HUES64 (cell line): ENCODE measurements around the gene NTRK1.

ENCODE experiments used
- H3K27ac ChIP-seq: 2 replicates; pipeline ENCODE4 v1.7.0; 2013; ENCODE audit warnings: low read depth, low read length, inconsistent platforms
- H3K27me3 ChIP-seq: 2 replicates; pipeline ENCODE4 v1.6.1; 2013; ENCODE audit warnings: mild to moderate bottlenecking, low read length; ENCODE audit not compliant: insufficient read depth
- H3K36me3 ChIP-seq: 2 replicates; pipeline ENCODE4 v1.6.1; 2013; ENCODE audit warnings: mild to moderate bottlenecking, low read length; ENCODE audit not compliant: insufficient read depth
- H3K4me1 ChIP-seq: 2 replicates; pipeline ENCODE4 v1.6.1; 2013; ENCODE audit warnings: mild to moderate bottlenecking, low read length, moderate library complexity; ENCODE audit not compliant: insufficient read depth
- H3K4me3 ChIP-seq: 2 replicates; pipeline ENCODE4 v1.5.1; 2013; ENCODE audit warnings: mild to moderate bottlenecking, low read length, moderate library complexity
- H3K9ac ChIP-seq: 2 replicates; pipeline ENCODE4 v1.6.1; 2013; ENCODE audit warnings: mild to moderate bottlenecking, low read depth, low read length
- H3K9me3 ChIP-seq: 2 replicates; pipeline ENCODE4 v1.6.1; 2013; ENCODE audit warnings: low read depth, low read length; ENCODE audit not compliant: insufficient read depth
- WGBS: fragments of 150-250, 120-280 bp; methylation state at CpG from one replicate; pipeline ENCODE4 v1.1.7; 2013; ENCODE audit warnings: missing lambda C conversion rate; 5-methylcytosine and 5-hydroxymethylcytosine counted together

Gene NTRK1

DNA sequence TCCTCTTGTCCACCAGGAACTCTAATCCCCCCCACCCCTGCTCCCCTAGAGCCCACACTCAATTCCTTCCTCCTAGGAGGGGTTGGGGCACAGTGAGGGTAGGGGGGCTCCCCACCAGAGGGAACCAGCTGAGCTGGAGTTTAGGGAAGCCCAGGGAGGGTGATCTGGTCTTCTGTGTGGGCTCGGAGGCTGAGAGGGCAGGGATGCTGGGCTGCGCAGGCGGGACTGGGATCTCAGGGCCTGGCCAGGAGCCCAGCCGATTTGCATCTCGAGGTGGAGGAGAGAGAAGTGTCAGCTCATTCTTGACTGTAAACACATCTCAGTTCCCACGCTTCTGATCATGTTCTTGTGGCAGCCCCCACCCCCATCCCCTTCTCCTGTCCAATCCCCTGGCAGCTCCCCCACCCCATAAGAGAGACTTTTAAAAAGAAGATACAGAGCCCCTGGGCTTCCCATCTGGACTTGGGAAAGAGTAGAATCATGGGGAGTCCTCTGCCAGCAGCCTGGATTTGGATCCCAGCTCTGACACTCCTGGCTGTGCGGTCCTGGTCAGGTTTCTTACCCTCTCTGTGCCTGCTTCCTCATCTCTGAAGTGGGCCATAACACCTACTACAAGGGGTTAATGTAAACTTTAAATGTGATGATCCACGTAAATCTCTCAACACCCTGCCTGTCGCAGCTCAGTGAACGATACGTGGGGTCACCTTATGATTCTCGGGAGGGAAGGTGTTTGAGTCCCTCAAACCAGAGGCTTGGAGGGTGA lies 39.5 kb downstream of the NTRK1 start:
- WGBS, result 71% methylated on average over 12 of the region's 12 CpGs
- Histone ChIP-seq H3K4me3 (no peak overlapping the region), H3K36me3 (no peaks in the 10 kb centered on the region), H3K4me1 (peaks cover 12% of the 10 kb centered on the region; the same call in 1 of the 2 replicates), H3K9me3 (no peaks in the 10 kb centered on the region), H3K27me3 (peaks cover 1% of the 10 kb centered on the region; the same call in 1 of the 2 replicates), H3K9ac (no peak overlapping the region), H3K27ac (no peak overlapping the region)

DNA sequence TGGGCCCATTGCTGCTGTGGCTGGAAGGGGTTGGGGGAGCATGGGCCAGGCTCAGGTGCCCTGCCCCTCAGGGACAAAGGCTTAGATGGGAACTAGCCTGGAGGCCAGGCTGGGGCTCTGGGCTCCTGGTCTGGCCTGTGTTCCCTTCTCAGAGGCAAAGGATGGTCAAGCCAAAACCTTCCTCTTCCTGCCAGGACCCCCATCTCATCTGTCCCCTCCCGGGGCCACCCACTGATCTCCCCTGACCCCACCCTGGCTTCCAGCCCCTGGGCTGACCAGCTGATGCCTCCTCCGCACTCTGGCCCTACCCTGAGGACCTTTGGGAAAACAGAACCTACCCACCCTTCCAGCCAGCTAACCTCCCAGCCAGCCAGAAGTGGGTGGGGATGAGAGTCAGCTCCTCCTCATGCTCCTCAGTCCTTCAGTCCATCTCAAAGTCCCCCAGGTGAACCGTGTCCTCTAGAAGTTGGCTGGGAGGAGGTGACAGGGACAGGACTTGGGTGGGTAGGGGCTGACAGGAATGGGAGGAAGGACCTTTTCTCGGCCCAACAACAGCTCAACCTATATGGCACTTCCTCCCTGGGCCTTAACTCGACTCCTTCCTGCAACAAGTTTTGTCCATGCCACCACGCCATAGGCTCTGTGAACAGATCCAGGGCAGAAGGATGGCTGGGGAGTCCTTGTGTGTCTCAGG lies 40.4 kb downstream of the NTRK1 start:
- Histone ChIP-seq H3K4me3 (no peak overlapping the region), H3K27me3 (no peaks in the 10 kb centered on the region; the same call in 1 of the 2 replicates), H3K4me1 (peaks cover 12% of the 10 kb centered on the region; the same call in 1 of the 2 replicates), H3K9me3 (no peaks in the 10 kb centered on the region), H3K27ac (no peak overlapping the region), H3K9ac (no peak overlapping the region), H3K36me3 (no peaks in the 10 kb centered on the region)
- WGBS, result 74% methylated on average over 5 of the region's 6 CpGs

DNA sequence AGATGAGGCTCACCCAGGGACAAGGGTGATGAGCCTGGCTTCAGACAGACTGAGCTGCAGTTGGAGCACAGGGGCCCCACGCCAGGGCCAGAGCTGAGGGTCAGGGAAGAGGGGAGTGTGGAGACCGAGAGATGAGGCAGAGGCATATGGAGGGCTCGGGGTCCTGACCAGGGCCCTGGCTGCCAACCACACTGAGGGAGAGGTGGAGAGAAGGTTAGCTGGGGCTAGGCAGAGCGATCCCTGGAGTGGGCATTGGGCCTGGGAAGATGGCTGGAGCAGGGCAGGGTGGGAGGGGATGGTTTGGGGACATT lies 40.9 kb downstream of the NTRK1 start:
- H3K36me3 ChIP-seq, result no peaks in the 10 kb centered on the region
- H3K9ac ChIP-seq, result no peak overlapping the region
- H3K27me3 ChIP-seq, result no peaks in the 10 kb centered on the region; the same call in 1 of the 2 replicates
- H3K9me3 ChIP-seq, result no peaks in the 10 kb centered on the region
- H3K4me1 ChIP-seq, result peaks cover 12% of the 10 kb centered on the region; the same call in 1 of the 2 replicates
- no peak overlapping the region for H3K27ac ChIP-seq
- H3K4me3 ChIP-seq, result no peak overlapping the region
- 89% methylated on average over 4 of the region's 4 CpGs for WGBS

DNA sequence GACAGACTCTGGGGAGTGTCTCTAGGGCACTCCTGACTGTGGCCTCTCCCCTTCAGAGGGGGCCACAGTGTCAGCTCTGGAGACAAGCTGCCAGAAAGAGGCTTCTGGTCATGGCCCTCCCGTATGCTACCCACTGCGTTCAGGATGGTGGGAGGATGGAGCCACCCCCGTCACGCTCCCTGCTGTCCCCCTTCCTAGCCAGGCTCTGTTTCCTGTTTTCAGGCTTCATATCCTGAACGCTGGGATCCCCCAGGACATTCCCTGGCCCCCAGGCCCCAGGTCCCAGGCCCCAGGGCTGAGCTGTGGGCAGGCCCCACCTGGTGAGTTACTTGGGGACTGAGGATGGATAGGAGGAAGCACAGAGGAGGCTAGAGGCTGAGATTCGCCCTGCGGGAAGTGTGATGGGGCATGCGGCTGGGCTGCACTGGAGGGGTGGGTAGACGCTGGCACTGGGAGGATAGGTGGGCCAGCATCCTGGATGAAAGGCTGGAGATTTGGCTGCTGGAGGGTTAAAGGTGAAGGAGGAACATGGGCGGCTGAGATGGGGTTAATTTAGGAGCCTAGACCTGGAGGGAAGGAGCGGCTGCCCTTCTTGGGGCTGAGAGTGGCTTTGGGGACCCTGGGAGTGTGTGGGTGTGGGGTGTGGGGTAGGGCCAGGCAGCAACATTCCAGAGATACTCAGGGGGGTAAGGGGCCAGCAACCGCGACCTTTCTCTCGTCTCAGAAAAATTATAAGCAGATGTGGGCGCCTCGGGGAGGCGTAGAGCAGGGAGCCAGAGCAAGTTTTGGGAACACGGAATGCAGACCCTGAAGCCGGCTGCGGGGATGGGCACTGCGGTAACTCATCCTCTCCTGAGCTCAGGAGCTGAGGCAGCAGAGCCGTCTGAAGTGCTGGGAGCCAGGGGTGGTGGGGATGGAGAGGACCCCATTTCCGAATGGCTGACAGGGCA lies 41.6 kb downstream of the NTRK1 start:
- Histone ChIP-seq H3K27ac (no peak overlapping the region), H3K4me1 (peaks cover 6% of the 10 kb centered on the region; the same call in 1 of the 2 replicates), H3K4me3 (no peak overlapping the region), H3K9ac (no peak overlapping the region), H3K27me3 (no peaks in the 10 kb centered on the region; the same call in 1 of the 2 replicates), H3K9me3 (no peaks in the 10 kb centered on the region), H3K36me3 (no peaks in the 10 kb centered on the region)
- WGBS, result 84% methylated on average over 22 of the region's 23 CpGs

DNA sequence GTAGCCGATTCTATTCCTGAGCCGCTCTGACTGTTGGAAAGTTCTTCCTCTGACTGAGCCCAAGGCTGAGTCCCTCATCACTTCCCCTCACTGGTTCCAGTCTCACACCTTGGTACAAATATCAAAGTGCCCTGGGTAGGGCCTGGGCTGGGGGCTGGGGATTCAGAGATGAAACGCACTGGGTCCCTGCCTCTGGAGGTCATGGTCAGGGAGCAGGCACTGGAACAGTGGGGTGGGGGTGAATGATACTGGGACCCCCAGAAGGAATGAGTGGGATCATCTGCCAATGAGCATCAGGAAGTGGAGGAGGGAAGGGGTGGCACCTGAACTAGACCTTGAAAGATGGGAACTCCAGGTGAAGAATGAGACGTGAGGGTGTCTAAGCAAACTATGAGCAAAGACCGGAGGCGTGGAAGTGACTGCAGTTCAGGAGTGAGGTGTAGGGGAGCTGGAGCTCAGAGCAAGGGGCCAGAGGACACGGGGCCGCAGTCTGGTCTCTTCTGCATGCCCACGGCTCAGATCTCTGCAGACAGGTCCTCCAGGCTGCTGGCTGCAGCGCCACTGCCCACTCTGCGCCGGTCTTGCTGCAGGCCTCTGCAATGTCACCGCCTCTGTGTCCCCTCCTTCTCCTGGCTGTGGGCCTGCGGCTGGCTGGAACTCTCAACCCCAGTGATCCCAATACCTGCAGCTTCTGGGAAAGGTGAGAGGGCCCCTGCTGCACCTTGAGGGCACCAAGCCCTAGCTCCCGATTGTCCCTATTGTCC lies 42.8 kb downstream of the NTRK1 start:
- Histone ChIP-seq H3K9ac (no peak overlapping the region), H3K27ac (no peak overlapping the region), H3K4me3 (no peak overlapping the region), H3K27me3 (no peaks in the 10 kb centered on the region), H3K9me3 (no peaks in the 10 kb centered on the region), H3K36me3 (no peaks in the 10 kb centered on the region), H3K4me1 (no peaks in the 10 kb centered on the region)
- WGBS, result 88% methylated on average over 15 of the region's 15 CpGs

DNA sequence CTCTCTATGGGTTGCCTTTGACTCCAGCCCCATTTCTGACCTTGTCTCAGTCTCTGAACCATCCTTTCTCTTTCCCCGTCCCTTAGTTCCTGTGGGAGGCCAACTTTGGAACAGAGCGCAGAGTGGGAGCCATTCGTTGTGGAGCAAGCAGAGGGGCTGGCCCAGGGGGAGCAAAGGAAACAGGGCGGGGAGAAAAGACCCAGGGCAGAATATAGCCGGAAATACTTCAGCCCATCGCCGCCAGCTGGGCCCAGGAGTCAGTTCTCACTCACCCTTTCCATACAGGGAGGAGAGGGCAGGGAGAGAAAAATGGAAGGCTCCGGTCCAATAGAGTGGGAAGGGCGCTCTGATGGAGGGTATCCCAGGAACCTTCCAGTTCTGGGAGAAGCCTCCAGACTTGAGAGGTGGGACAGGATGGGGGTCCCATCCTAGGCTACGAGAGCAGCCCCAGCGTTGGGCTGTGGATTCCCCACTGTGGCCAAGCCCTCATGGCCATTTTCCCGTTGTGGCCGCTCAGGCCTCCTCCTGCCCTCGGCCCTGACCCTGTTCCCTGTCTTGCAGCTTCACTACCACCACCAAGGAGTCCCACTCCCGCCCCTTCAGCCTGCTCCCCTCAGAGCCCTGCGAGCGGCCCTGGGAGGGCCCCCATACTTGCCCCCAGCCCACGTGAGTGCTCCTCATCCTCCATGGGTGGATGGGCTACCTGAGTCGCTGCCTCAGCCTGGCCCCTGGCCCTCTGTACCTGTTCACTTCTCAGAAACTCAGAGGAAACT lies 43.7 kb downstream of the NTRK1 start:
- no peak overlapping the region for H3K4me3 ChIP-seq
- 0 out of 2 replicates have a peak overlapping the region, but pooled peaks have one; percentile 7 for H3K9ac ChIP-seq
- no peaks in the 10 kb centered on the region for H3K27me3 ChIP-seq
- H3K4me1 ChIP-seq, result no peaks in the 10 kb centered on the region
- H3K9me3 ChIP-seq, result no peaks in the 10 kb centered on the region
- no peak overlapping the region for H3K27ac ChIP-seq
- WGBS, result 90% methylated on average over 16 of the region's 19 CpGs
- H3K36me3 ChIP-seq, result no peaks in the 10 kb centered on the region

DNA sequence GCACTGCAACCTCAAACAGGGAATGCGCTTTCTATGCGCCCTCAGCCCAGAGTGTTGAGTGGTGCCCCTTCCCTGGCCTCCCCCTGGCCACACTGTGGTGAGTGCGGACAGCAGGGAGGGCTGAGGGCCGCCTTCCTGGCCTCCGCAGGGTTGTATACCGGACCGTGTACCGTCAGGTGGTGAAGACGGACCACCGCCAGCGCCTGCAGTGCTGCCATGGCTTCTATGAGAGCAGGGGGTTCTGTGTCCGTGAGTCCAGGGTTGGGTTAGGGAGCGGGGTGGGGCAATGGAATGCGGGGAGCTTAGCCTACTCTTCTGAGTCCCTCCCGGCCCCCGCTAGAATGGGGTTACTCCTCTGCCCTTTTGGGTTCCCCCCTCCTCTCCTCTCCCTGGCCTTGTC lies 44.5 kb downstream of the NTRK1 start:
- Histone ChIP-seq H3K9me3 (no peaks in the 10 kb centered on the region), H3K4me1 (no peaks in the 10 kb centered on the region), H3K36me3 (no peaks in the 10 kb centered on the region), H3K27ac (no peak overlapping the region), H3K27me3 (no peaks in the 10 kb centered on the region), H3K4me3 (no peak overlapping the region), H3K9ac (no peak overlapping the region)
- WGBS, result 88% methylated on average over 16 of the region's 16 CpGs

DNA sequence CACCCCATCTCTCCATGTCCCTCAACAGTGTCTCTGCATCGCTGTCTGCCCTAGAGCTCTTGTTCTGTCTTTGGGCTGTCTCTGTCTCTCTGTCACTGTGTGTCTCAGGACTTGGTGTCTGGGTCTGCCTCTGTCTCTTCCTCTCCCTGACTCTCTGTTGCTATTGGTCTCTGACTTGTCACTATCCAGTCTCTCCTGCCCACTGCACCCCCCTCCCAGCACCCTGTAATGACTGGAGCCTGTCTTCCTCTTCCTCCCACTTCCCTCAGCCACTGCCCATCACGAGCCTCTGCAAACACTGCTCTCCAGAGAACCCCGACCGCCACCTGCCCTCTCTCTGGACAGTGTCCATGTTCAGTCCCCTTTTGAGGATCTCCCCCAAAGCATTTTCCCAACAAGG lies 45.0 kb downstream of the NTRK1 start:
- no peak overlapping the region for H3K27ac ChIP-seq
- no peaks in the 10 kb centered on the region for H3K36me3 ChIP-seq
- H3K9ac ChIP-seq, result no peak overlapping the region
- H3K4me1 ChIP-seq, result no peaks in the 10 kb centered on the region
- WGBS, result 72% methylated on average over 4 of the region's 4 CpGs
- H3K27me3 ChIP-seq, result no peaks in the 10 kb centered on the region
- H3K9me3 ChIP-seq, result no peaks in the 10 kb centered on the region
- no peak overlapping the region for H3K4me3 ChIP-seq

DNA sequence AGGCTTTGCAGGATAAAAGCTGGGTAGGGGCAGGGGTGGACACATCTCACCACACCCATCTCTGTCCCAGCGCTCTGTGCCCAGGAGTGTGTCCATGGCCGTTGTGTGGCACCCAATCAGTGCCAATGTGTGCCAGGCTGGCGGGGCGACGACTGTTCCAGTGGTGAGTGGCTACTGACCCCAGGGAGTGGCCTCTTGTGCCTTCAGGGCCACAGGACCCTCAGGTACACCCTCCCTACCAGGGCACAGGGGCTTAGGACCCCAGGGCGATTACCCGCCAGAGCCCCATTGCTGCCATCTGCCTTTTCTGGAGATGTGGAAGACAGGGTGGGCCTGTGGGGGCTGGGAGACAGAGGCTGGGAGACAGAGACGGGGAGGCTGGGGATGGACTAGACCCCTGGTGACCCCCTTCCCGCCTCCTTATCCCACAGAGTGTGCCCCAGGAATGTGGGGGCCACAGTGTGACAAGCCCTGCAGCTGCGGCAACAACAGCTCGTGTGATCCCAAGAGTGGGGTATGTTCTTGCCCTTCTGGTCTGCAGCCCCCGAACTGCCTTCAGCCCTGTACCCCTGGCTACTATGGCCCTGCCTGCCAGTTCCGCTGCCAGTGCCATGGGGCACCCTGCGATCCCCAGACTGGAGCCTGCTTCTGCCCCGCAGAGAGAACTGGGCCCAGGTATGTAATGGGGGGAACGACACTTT lies 45.7 kb downstream of the NTRK1 start:
- Histone ChIP-seq H3K9ac (no peak overlapping the region), H3K36me3 (no peaks in the 10 kb centered on the region), H3K9me3 (no peaks in the 10 kb centered on the region), H3K27ac (no peak overlapping the region), H3K4me1 (no peaks in the 10 kb centered on the region), H3K4me3 (no peak overlapping the region), H3K27me3 (no peaks in the 10 kb centered on the region)
- WGBS, result 93% methylated on average over 16 of the region's 16 CpGs
